Activated CD8-positive, alpha-beta T cell treated with anti-CD3 and anti-CD28 coated beads, Interleukin-2, amount 10 ng/mL, durations not matched to agents 7 days and 5 days (primary cell): ENCODE data around the gene SPHK1. TPM values are rescaled to one million over a fixed set of nuclear protein-coding genes. Genes with fewer than 3 reads are reported as not detected.
A peak's percentile ranks its signal among the peaks of the same experiment; 100 is the strongest.

ENCODE experiments used
- ATAC-seq: fragments of 150-1000 bp; cut with Tn5 transposase; one replicate; pipeline ENCODE4 v1.10.0; 2021; ENCODE audit warnings: moderate library complexity
- CTCF ChIA-PET: fragments of 350-600 bp; sonication (Branson Sonifier 250); formaldehyde crosslinking; loops from one replicate; lab custom pipeline; 2021; ENCODE audit warnings: antibody characterized with exemption; lab: Charles Lee
- POLR2A ChIA-PET: fragments of 350-600 bp; sonication (Branson Sonifier 250); formaldehyde crosslinking; loops from one replicate; lab custom pipeline; 2021; ENCODE audit warnings: antibody characterized with exemption; lab: Charles Lee
- DNase-seq: peaks from one replicate; pipeline ENCODE4 v3.0.0-alpha.2; 2020
- H3K27ac Mint-ChIP-seq: one replicate; pipeline ENCODE4 v1.8.0; 2021; ENCODE audit warnings: mild to moderate bottlenecking, mixed read lengths
- H3K27me3 Mint-ChIP-seq: one replicate; pipeline ENCODE4 v1.8.0; 2021; ENCODE audit warnings: low read depth, mixed read lengths
- H3K36me3 Mint-ChIP-seq: one replicate; pipeline ENCODE4 v1.8.0; 2021; ENCODE audit warnings: low read depth, mixed read lengths
- H3K4me1 Mint-ChIP-seq: one replicate; pipeline ENCODE4 v1.8.0; 2021; ENCODE audit warnings: low read depth, mixed read lengths
- H3K4me3 Mint-ChIP-seq: one replicate; pipeline ENCODE4 v1.8.0; 2021; ENCODE audit warnings: mild to moderate bottlenecking, mixed read lengths
- H3K9me3 Mint-ChIP-seq: one replicate; pipeline ENCODE4 v1.8.0; 2022; ENCODE audit warnings: mixed read lengths; ENCODE audit not compliant: insufficient read depth
- total RNA-seq, 2 experiments: library from RNA; stranded (reverse); gene quantifications; one replicate each; pipeline ENCODE4 v1.2.3, GENCODE V29; 2021

The SPHK1 gene
- total RNA-seq, 2 experiments from 2014 or later: 3.8 to 4.7 TPM

DNA sequence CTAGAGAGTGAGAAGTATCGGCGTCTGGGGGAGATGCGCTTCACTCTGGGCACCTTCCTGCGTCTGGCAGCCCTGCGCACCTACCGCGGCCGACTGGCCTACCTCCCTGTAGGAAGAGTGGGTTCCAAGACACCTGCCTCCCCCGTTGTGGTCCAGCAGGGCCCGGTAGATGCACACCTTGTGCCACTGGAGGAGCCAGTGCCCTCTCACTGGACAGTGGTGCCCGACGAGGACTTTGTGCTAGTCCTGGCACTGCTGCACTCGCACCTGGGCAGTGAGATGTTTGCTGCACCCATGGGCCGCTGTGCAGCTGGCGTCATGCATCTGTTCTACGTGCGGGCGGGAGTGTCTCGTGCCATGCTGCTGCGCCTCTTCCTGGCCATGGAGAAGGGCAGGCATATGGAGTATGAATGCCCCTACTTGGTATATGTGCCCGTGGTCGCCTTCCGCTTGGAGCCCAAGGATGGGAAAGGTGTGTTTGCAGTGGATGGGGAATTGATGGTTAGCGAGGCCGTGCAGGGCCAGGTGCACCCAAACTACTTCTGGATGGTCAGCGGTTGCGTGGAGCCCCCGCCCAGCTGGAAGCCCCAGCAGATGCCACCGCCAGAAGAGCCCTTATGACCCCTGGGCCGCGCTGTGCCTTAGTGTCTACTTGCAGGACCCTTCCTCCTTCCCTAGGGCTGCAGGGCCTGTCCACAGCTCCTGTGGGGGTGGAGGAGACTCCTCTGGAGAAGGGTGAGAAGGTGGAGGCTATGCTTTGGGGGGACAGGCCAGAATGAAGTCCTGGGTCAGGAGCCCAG, 2.8 kb downstream of the SPHK1 start:
- CTCF ChIA-PET: interaction anchor here (0.7 to 10.3 kb wide), 7 partner anchors 9 to 107 kb away, joined by 4 to 124 read pairs (median 15); no protein-coding TSS in a partner anchor
- no peak overlapping the region for H3K4me3 Mint-ChIP-seq
- no peak overlapping the region for H3K27ac Mint-ChIP-seq
- H3K9me3 Mint-ChIP-seq: no peaks in the 10 kb centered on the region
- DNase-seq: no peak
- ATAC-seq: no peak
- POLR2A ChIA-PET: no interaction called here
- peaks cover 22% of the 10 kb centered on the region for H3K4me1 Mint-ChIP-seq
- H3K27me3 Mint-ChIP-seq: no peaks in the 10 kb centered on the region
- peaks cover 2% of the 10 kb centered on the region for H3K36me3 Mint-ChIP-seq

DNA sequence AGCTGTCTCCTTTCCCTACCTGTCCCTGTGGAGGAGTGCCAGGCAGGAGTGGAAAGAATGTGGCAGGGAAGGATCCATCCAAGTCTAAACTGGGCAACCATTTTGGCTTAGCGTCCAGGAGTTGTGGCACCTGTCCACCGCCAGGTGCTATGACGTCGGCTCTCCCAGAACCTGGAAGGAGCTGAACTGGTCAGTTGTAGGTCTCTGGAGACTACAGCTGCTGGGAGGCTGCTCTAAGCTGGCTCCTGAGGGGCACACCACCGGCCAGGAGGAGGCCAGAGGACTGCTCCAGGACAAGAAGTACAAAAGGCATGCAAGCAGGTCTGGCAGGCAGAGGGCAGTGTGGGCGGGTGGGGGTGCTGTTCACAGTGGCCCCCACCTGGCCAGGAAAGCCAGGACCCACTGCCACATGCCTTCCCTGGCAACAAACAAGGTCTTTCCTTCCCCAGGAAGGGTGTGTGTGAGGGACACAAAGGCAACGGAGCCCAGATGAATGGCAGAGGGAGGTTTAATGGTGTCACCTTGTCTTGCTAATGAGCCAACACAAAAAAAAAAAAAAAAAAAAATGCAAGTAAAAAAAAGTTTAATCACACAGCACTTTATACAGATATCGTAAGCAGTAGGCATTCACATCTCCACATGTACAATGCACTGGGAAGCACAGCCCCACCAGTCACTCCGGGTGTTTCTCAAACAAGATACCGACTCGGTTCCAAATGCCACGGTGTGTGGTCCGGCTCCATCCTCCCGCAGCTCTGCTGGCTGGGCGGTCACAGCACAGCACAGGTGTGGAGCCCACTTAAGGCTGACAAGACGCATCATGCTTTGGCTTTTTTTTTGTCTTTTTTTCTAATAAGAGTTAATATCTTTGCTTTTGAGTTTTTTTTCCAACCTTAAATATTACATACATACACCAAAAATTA, 4.8 kb downstream of the SPHK1 start:
- no peak overlapping the region for H3K4me3 Mint-ChIP-seq
- ATAC-seq: no peak
- POLR2A ChIA-PET: no interaction called here
- H3K9me3 Mint-ChIP-seq: no peaks in the 10 kb centered on the region
- CTCF ChIA-PET: interaction anchor here (1.2 to 10.3 kb wide), 2 partner anchors 7 to 8 kb away, joined by 3 to 124 read pairs; no protein-coding TSS in a partner anchor
- H3K27ac Mint-ChIP-seq: no peak overlapping the region
- no peak for DNase-seq
- no peaks in the 10 kb centered on the region for H3K27me3 Mint-ChIP-seq
- H3K4me1 Mint-ChIP-seq: peaks cover 15% of the 10 kb centered on the region
- H3K36me3 Mint-ChIP-seq: peaks cover 4% of the 10 kb centered on the region

DNA sequence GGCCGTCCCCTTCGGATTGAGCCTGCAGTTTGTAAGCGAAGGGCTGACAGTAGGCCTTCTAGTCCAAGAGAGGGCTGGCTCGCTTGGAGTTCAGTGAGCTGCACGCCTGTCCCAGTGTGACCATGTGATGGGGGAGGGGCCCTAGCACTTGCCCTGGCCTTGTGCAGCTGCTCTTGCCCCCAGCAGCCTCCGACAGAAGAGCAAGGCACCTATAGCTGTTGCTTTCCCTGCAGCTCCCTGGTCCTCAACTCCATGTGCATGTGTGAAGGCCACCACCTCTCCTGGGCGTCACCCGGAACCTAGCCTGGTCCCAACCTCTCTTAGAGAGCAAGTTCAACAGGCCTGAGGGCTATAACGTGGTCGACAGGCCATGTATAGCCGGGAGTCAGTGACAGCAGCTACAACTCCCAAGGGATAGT, 5.6 kb downstream of the SPHK1 start:
- peaks cover 5% of the 10 kb centered on the region for H3K36me3 Mint-ChIP-seq
- no peak overlapping the region for H3K4me3 Mint-ChIP-seq
- no peak for ATAC-seq
- peaks cover 15% of the 10 kb centered on the region for H3K4me1 Mint-ChIP-seq
- no peak overlapping the region for H3K27ac Mint-ChIP-seq
- POLR2A ChIA-PET: no interaction called here
- DNase-seq: no peak
- CTCF ChIA-PET: interaction anchor here (1.2 kb wide), 1 partner anchor 9 kb away, joined by 3 read pairs; no protein-coding TSS in a partner anchor
- no peaks in the 10 kb centered on the region for H3K9me3 Mint-ChIP-seq
- H3K27me3 Mint-ChIP-seq: no peaks in the 10 kb centered on the region

DNA sequence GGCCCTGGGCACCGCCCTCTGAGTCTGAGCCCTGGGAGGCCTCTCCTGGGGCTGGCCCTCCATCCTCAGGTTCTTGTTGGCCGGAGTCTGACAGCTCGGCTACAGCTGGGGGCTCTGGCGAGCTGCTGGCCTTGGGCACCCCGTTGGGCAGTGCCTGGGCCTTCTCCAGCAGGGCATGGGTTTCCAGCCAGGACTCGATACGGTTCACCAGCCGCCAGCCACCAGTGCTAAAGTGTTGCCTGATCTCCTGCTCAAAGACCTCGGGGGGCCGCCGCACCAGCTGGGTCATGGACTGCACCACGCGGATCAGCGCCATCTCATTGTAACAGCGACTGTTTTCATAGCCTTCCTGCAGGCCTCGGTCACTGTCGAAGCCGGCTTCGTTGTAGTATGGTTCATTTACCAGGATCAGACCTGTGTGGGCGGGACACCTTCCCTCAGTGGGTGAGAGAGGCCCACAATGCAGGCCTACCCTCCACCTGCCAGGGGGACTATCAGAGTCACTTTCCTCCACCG, 6.8 kb downstream of the SPHK1 start:
- H3K9me3 Mint-ChIP-seq: no peaks in the 10 kb centered on the region
- no peak overlapping the region for H3K4me3 Mint-ChIP-seq
- ATAC-seq: no peak
- no peaks in the 10 kb centered on the region for H3K27me3 Mint-ChIP-seq
- CTCF ChIA-PET: no interaction called here
- no peak for DNase-seq
- peaks cover 9% of the 10 kb centered on the region for H3K4me1 Mint-ChIP-seq
- H3K36me3 Mint-ChIP-seq: peaks cover 10% of the 10 kb centered on the region
- H3K27ac Mint-ChIP-seq: no peak overlapping the region
- POLR2A ChIA-PET: no interaction called here

DNA sequence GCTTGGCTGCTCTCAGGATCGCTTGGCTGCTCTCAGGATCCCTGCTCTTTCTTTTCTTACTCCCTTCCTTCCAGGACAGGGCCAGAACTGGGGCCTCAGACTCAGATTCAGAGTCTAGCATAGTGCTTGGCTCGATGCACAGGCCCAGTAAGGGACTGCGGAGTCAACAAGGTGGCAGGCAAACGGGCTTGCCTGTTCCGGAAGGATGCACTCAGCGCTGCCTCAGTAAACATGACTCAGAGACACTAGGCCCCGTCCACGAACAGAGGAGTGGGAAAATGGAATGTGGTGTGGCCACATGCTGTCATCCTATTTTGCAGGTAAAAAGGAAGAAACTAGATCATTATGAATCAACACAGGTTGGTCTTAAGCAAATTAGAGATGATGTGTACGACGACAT, 9.8 kb downstream of the SPHK1 start:
- Mint-ChIP-seq H3K36me3 (peaks cover 19% of the 10 kb centered on the region), H3K9me3 (no peaks in the 10 kb centered on the region), H3K27ac (no peak overlapping the region), H3K27me3 (no peaks in the 10 kb centered on the region), H3K4me1 (no peaks in the 10 kb centered on the region), H3K4me3 (no peak overlapping the region)
- POLR2A ChIA-PET: no interaction called here
- CTCF ChIA-PET: interaction anchor here (1.2 to 8.9 kb wide), 2 partner anchors 10 to 95 kb away, joined by 4 to 124 read pairs; partner anchors contain the start of gene SPHK1
- DNase-seq (no peak), ATAC-seq (no peak)

DNA sequence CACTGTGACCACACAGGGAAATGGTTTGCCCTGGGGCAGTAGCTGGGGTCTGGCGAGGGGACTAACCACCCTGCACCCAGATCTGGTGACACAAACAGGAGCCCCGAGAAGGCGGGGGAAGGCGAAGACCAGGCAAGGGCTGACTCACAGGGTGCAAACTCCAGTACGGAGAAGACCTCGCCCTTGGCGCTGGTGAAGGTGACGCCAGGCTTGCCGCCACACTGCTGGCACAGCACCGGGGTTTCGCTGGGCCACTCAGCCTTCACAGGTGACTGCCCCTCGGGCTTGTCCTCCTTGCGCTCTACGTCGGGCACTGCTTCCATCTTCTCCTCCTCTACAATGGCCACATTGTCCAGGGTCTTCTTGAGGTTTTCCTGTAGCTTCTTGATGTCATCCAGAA, 11.6 kb downstream of the SPHK1 start:
- Mint-ChIP-seq H3K4me1 (no peaks in the 10 kb centered on the region), H3K27ac (no peak overlapping the region), H3K36me3 (peaks cover 30% of the 10 kb centered on the region), H3K4me3 (no peak overlapping the region), H3K9me3 (no peaks in the 10 kb centered on the region), H3K27me3 (no peaks in the 10 kb centered on the region)
- POLR2A ChIA-PET: no interaction called here
- ATAC-seq: no peak
- CTCF ChIA-PET: interaction anchor here (1.3 to 8.9 kb wide), 4 partner anchors 11 to 94 kb away, joined by 4 to 142 read pairs (median 72); partner anchors contain the start of gene SPHK1
- no peak for DNase-seq

DNA sequence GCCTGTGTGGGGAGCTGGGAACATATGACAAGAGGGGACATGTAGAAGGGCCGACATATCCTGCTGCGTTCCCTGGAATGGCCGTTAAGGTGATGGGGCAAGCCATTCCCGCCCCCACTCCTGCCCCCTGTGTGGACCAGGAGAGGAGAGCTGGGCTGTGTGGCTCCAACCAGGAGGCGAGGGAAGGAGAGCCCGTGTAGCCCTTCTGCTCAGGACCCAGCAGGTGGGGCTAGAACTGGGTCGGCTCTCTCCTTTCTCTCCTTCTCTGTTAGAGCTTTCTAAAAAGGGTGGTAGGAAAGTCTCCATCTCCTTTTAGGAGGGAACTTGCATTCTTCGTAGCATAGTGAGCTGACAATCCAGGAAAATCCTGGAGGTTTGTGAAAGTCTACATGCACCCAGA, 12.8 kb downstream of the SPHK1 start:
- CTCF ChIA-PET: interaction anchor here (0.6 to 8.9 kb wide), 49 partner anchors 11 to 468 kb away, joined by 3 to 142 read pairs (median 4); partner anchors contain the start of genes PRPSAP1, QRICH2, RHBDF2 and SPHK1

DNA sequence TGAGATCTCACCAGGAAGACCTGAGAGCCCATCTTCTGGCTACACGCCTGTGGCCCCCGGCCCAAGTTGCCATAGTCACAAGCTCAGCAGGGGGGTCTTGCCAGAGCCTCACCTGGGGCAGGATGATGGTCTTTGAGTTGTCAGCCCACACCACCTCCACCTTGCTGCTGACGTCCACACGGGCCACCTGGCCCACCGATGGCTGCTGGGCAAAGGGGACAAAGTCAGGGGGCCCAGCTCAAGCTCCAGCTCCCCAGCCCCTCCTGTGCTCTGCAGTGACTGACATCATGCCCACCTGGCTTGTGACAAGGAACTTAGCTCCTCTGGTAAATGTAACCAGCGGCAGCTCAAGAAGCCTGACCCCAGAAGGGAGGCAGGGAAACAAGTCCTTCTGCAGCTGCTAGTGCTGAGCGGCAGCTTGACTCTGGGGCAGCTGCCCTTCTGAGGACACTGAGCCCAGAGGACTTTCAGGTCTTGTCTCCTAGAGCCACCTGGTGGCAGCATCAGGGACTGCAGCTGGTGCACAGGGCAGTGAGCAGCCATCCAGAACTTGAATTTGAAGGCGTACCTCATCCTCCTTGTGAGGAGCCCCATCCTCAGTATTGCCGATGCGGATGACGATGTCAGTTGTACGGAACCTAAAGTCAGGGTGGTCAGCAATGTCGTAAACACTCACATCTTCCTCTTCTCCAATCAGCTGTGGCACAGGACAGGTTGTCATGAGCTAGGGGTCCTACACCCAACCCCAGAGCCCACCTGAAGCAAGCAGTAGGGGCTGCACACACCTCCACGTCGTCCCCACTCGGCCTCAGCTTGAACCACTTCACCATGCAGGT, 13.5 kb downstream of the SPHK1 start:
- H3K9me3 Mint-ChIP-seq: no peaks in the 10 kb centered on the region

More for the DNA sequence above, 12.8 kb downstream of the SPHK1 start:
- H3K27ac Mint-ChIP-seq: no peak overlapping the region
- POLR2A ChIA-PET: no interaction called here
- no peaks in the 10 kb centered on the region for H3K27me3 Mint-ChIP-seq
- ATAC-seq (no peak), DNase-seq (no peak)
- H3K4me1 Mint-ChIP-seq: no peaks in the 10 kb centered on the region
- H3K36me3 Mint-ChIP-seq: peaks cover 39% of the 10 kb centered on the region
- H3K9me3 Mint-ChIP-seq: no peaks in the 10 kb centered on the region
- no peak overlapping the region for H3K4me3 Mint-ChIP-seq

DNA sequence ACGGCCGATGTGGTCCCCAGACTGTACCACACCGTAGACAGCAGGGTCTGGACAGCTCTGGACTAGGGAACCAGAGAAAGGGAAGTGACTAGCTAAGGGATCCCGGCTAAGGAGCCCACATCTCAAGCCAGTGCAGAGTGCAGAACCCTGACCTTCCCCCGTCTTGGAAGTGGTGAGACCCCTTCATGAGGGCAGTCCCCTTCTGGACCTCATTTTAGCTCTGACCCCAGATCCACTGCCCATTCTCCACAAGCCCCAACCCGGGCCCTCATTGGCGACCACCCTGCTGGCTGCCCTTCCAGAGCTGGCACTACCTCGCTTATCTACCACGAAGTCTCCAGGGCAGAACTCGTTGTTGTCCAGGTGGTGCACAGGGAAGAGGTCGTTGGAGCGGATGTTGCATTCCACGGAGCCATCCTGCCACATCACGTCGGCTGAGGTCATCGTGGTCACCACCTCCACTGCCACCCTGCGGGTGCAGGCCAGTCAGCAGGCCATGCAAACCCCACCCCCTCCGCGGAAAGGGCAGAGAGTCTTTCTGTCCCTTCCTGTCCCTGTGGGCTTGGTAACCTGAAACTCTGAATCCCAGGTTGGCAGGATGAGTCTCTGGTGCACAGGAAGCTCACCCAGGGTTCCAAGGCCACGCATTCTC, 14.2 kb downstream of the SPHK1 start:
- peak; percentile 35 for ATAC-seq
- no peak overlapping the region for H3K4me3 Mint-ChIP-seq
- H3K27ac Mint-ChIP-seq: no peak overlapping the region
- ChIA-PET CTCF (interaction anchor here (0.6 to 8.9 kb wide), 54 partner anchors 10 to 489 kb away, joined by 3 to 142 read pairs (median 5); partner anchors contain the start of genes PRPSAP1, QRICH2, SPHK1 and UBE2O), POLR2A (interaction anchor here (0.5 to 1.0 kb wide), 5 partner anchors 14 to 96 kb away, joined by 3 to 4 read pairs (median 3); partner anchors contain the start of gene SPHK1)
- no peaks in the 10 kb centered on the region for H3K27me3 Mint-ChIP-seq
- DNase-seq: no peak
- H3K9me3 Mint-ChIP-seq: no peaks in the 10 kb centered on the region
- H3K4me1 Mint-ChIP-seq: no peaks in the 10 kb centered on the region
- H3K36me3 Mint-ChIP-seq: peaks cover 48% of the 10 kb centered on the region

More for the DNA sequence above, 13.5 kb downstream of the SPHK1 start:
- H3K27ac Mint-ChIP-seq: peak overlapping the region; percentile 47
- H3K4me1 Mint-ChIP-seq: no peaks in the 10 kb centered on the region
- ChIA-PET POLR2A (interaction anchor here (0.5 to 1.0 kb wide), 4 partner anchors 13 to 94 kb away, joined by 3 to 4 read pairs (median 3); partner anchors contain the start of gene SPHK1), CTCF (interaction anchor here (0.5 to 8.9 kb wide), 71 partner anchors 10 to 488 kb away, joined by 3 to 142 read pairs (median 4); partner anchors contain the start of genes PRPSAP1, QRICH2, RHBDF2 and SPHK1)
- H3K4me3 Mint-ChIP-seq: no peak overlapping the region
- no peaks in the 10 kb centered on the region for H3K27me3 Mint-ChIP-seq
- ATAC-seq: peak; percentile 89
- DNase-seq: peak; percentile 89
- peaks cover 45% of the 10 kb centered on the region for H3K36me3 Mint-ChIP-seq
